ENCODE data around the gene LRP1B.

Gene LRP1B

GRCh38 chr2:142136571-142136970, 5.8 kb upstream of the LRP1B start:
- no peaks in the 10 kb centered on the region for H3K4me1 ChIP-seq (ENCODE audit: low read length)
- H3K9me2 ChIP-seq (replicated peaks; ENCODE audit: insufficient read depth, low read length) = no peaks in the 10 kb centered on the region
- no peak for TF ChIP-seq EZH2phosphoT487 (IDR thresholded peaks at IDR 0.05; ENCODE audit: low read length)
- TF ChIP-seq EZH2 (optimal IDR thresholded peaks at IDR 0.05; ENCODE audit: low read depth, low read length) = no peak
- no peak for TF ChIP-seq CTCF (IDR thresholded peaks at IDR 0.05; ENCODE audit: low read length)
- H3K27me3 ChIP-seq (replicated peaks; ENCODE audit: insufficient read depth, low read length) = no peaks in the 10 kb centered on the region
- no peak overlapping the region for H3K9ac ChIP-seq (ENCODE audit: low read length)
- H3F3A ChIP-seq (ENCODE audit: insufficient read depth, low read length) = no peaks in the 10 kb centered on the region
- H3K79me2 ChIP-seq (ENCODE audit: low read length) = no peaks in the 10 kb centered on the region
- DNase-seq = no peak
- H3K4me2 ChIP-seq (ENCODE audit: low read depth, low read length) = no peak overlapping the region
- no peaks in the 10 kb centered on the region for H3K36me3 ChIP-seq (replicated peaks; ENCODE audit: insufficient read depth, low read length)
- H4K20me1 ChIP-seq (ENCODE audit: insufficient read depth, low read length) = no peaks in the 10 kb centered on the region
- no peak overlapping the region for H2AFZ ChIP-seq (ENCODE audit: low read length)
- H3K4me3 ChIP-seq (ENCODE audit: low read length) = no peak overlapping the region
- H3K27ac ChIP-seq (ENCODE audit: low read length) = no peak overlapping the region
- no peaks in the 10 kb centered on the region for H3K9me3 ChIP-seq (replicated peaks; ENCODE audit: insufficient read depth, low read length)

GRCh38 chr2:142134911-142135310, 4.1 kb upstream of the LRP1B start:
- H3K36me3 ChIP-seq (replicated peaks; ENCODE audit: insufficient read depth, low read length) = no peaks in the 10 kb centered on the region
- H3K4me2 ChIP-seq (ENCODE audit: low read depth, low read length) = no peak overlapping the region
- no peak overlapping the region for H3K27ac ChIP-seq (ENCODE audit: low read length)
- H4K20me1 ChIP-seq (ENCODE audit: insufficient read depth, low read length) = no peaks in the 10 kb centered on the region
- no peaks in the 10 kb centered on the region for H3K9me2 ChIP-seq (replicated peaks; ENCODE audit: insufficient read depth, low read length)
- H3K4me3 ChIP-seq (ENCODE audit: low read length) = no peak overlapping the region
- H3F3A ChIP-seq (ENCODE audit: insufficient read depth, low read length) = no peaks in the 10 kb centered on the region
- no peak for DNase-seq
- H3K79me2 ChIP-seq (ENCODE audit: low read length) = no peaks in the 10 kb centered on the region
- no peaks in the 10 kb centered on the region for H3K4me1 ChIP-seq (ENCODE audit: low read length)
- no peak overlapping the region for H2AFZ ChIP-seq (ENCODE audit: low read length)
- H3K9ac ChIP-seq (ENCODE audit: low read length) = no peak overlapping the region
- TF ChIP-seq EZH2phosphoT487 (IDR thresholded peaks at IDR 0.05; ENCODE audit: low read length) = no peak
- TF ChIP-seq CTCF (IDR thresholded peaks at IDR 0.05; ENCODE audit: low read length) = no peak
- TF ChIP-seq EZH2 (optimal IDR thresholded peaks at IDR 0.05; ENCODE audit: low read depth, low read length) = no peak
- H3K27me3 ChIP-seq (replicated peaks; ENCODE audit: insufficient read depth, low read length) = no peaks in the 10 kb centered on the region
- no peaks in the 10 kb centered on the region for H3K9me3 ChIP-seq (replicated peaks; ENCODE audit: insufficient read depth, low read length)

- peak overlapping the region; percentile 49; the same call in 1 of the 2 replicates for H3K9ac ChIP-seq (ENCODE audit: low read length)
- no peak for TF ChIP-seq EZH2phosphoT487 (IDR thresholded peaks at IDR 0.05; ENCODE audit: low read length)
- TF ChIP-seq CTCF (IDR thresholded peaks at IDR 0.05; ENCODE audit: low read length) = no peak
- no peak for TF ChIP-seq EZH2 (optimal IDR thresholded peaks at IDR 0.05; ENCODE audit: low read depth, low read length)
- H3K79me2 ChIP-seq (ENCODE audit: low read length) = no peaks in the 10 kb centered on the region
- H3K27ac ChIP-seq (ENCODE audit: low read length) = no peak overlapping the region
- no peaks in the 10 kb centered on the region for H3F3A ChIP-seq (ENCODE audit: insufficient read depth, low read length)
- DNase-seq = peak; percentile 17
- H3K4me3 ChIP-seq (ENCODE audit: low read length) = peak overlapping the region; percentile 70
- H2AFZ ChIP-seq (ENCODE audit: low read length) = peak overlapping the region; percentile 81
- no peaks in the 10 kb centered on the region for H3K4me1 ChIP-seq (ENCODE audit: low read length)
- peak overlapping the region; percentile 95 for H3K4me2 ChIP-seq (ENCODE audit: low read depth, low read length)
- no peaks in the 10 kb centered on the region for H3K27me3 ChIP-seq (replicated peaks; ENCODE audit: insufficient read depth, low read length)
- H3K9me3 ChIP-seq (replicated peaks; ENCODE audit: insufficient read depth, low read length) = no peaks in the 10 kb centered on the region
- no peaks in the 10 kb centered on the region for H3K36me3 ChIP-seq (replicated peaks; ENCODE audit: insufficient read depth, low read length)
- no peaks in the 10 kb centered on the region for H4K20me1 ChIP-seq (ENCODE audit: insufficient read depth, low read length)
- H3K9me2 ChIP-seq (replicated peaks; ENCODE audit: insufficient read depth, low read length) = no peaks in the 10 kb centered on the region
Observed at GRCh38 chr2:142130111-142131009, 456 bp downstream of the LRP1B start.
